ENCODE results near the gene EPAS1. TPM values are rescaled to one million over a fixed set of nuclear protein-coding genes. Genes with fewer than 3 reads are reported as not detected.

Gene EPAS1
- total RNA-seq, 1 experiment from 2014 or later, result 106 TPM

DNA sequence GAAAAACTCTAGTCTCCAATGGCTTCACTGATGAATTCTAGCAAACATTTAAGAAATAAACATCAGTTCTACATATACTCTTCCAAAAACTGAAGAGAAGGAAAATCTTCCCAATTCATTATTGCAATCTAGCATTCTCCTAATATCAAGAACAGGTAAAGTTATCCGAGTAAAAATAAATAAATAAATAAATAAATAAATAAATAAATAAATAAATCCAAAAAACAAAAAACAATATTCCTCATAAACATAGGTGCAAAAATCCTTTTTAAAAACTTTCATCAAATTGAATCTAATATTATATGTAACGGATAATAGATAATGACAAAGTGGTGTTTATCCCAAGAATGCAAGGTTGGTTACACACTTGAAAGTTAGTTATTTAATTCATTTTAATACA is 123.7 kb downstream of the EPAS1 start:
- Histone ChIP-seq H3K4me1 (ENCODE audit: control insufficient read depth, insufficient read depth, low read length) (no peaks in the 10 kb centered on the region), H3K27ac (ENCODE audit: low read length) (no peak overlapping the region), H3K27me3 (ENCODE audit: control insufficient read depth, insufficient read depth, low read length) (no peaks in the 10 kb centered on the region), H3K9me3 (ENCODE audit: control insufficient read depth, insufficient read depth, low read depth, low read length) (peaks cover 11% of the 10 kb centered on the region), H3K36me3 (ENCODE audit: control insufficient read depth, insufficient read depth, low read length) (no peaks in the 10 kb centered on the region), H3K4me3 (ENCODE audit: low read depth in 2 of 2, low read length in 2 of 2) (no peak overlapping the region)
- BruUV-seq (replicated peaks), result no TSS peak
- no peak for TF ChIP-seq SIN3A (IDR thresholded peaks at IDR 0.05; ENCODE audit: borderline replicate concordance, insufficient read depth, low read depth, low read length)
- no peak for TF ChIP-seq TCF7L2 (IDR thresholded peaks at IDR 0.05; ENCODE audit: low read depth, low read length)
- TF ChIP-seq, protein P1, sequence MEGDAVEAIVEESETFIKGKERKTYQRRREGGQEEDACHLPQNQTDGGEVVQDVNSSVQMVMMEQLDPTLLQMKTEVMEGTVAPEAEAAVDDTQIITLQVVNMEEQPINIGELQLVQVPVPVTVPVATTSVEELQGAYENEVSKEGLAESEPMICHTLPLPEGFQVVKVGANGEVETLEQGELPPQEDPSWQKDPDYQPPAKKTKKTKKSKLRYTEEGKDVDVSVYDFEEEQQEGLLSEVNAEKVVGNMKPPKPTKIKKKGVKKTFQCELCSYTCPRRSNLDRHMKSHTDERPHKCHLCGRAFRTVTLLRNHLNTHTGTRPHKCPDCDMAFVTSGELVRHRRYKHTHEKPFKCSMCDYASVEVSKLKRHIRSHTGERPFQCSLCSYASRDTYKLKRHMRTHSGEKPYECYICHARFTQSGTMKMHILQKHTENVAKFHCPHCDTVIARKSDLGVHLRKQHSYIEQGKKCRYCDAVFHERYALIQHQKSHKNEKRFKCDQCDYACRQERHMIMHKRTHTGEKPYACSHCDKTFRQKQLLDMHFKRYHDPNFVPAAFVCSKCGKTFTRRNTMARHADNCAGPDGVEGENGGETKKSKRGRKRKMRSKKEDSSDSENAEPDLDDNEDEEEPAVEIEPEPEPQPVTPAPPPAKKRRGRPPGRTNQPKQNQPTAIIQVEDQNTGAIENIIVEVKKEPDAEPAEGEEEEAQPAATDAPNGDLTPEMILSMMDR (IDR thresholded peaks at IDR 0.05), result no peak
- no peak for TF ChIP-seq POLR2AphosphoS5 (IDR thresholded peaks at IDR 0.05; ENCODE audit: low read depth, low read length)
- TF ChIP-seq, protein P2, sequence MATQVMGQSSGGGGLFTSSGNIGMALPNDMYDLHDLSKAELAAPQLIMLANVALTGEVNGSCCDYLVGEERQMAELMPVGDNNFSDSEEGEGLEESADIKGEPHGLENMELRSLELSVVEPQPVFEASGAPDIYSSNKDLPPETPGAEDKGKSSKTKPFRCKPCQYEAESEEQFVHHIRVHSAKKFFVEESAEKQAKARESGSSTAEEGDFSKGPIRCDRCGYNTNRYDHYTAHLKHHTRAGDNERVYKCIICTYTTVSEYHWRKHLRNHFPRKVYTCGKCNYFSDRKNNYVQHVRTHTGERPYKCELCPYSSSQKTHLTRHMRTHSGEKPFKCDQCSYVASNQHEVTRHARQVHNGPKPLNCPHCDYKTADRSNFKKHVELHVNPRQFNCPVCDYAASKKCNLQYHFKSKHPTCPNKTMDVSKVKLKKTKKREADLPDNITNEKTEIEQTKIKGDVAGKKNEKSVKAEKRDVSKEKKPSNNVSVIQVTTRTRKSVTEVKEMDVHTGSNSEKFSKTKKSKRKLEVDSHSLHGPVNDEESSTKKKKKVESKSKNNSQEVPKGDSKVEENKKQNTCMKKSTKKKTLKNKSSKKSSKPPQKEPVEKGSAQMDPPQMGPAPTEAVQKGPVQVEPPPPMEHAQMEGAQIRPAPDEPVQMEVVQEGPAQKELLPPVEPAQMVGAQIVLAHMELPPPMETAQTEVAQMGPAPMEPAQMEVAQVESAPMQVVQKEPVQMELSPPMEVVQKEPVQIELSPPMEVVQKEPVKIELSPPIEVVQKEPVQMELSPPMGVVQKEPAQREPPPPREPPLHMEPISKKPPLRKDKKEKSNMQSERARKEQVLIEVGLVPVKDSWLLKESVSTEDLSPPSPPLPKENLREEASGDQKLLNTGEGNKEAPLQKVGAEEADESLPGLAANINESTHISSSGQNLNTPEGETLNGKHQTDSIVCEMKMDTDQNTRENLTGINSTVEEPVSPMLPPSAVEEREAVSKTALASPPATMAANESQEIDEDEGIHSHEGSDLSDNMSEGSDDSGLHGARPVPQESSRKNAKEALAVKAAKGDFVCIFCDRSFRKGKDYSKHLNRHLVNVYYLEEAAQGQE (IDR thresholded peaks at IDR 0.05; ENCODE audit: insufficient read depth in 1 of 2, low read depth in 2 of 2, low read length in 1 of 2), result no peak
- intact Hi-C loops (cut with micrococcal nuclease; ENCODE audit: unreplicated experiment) (no loop called here), in situ Hi-C loops (cut with HindIII; ENCODE audit: low pct_unique_long_range_greater_than_20kb, low sequenced_read_pairs) (no loop called here)
- DNase-seq (ENCODE audit: low read depth, low spot score) (no peak), ATAC-seq (no peak)
- ChIA-PET CTCF (no interaction called here), POLR2A (no interaction called here)

DNA sequence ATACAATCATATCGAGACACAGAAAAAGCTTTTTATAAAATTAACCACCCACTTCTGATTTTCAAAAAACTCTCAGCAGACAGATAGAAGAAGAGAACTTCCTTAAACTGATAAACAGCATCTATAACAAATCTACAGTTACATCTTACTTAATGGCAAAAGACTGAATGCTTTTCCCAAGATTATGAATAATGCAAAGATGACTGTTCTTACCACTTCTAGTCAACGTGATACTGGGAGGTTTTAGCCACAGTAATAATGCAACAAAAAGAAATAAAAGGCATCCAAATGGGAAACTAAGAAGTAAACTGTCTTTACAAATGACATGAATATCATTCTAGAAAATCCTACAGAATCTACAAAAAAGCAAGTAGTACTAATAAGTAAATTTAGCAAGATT is 124.2 kb downstream of the EPAS1 start:
- H3K36me3 ChIP-seq (ENCODE audit: control insufficient read depth, insufficient read depth, low read length), result no peaks in the 10 kb centered on the region
- ATAC-seq (no peak), DNase-seq (ENCODE audit: low read depth, low spot score) (no peak)
- ChIA-PET POLR2A (interaction anchor here (0.7 kb wide), 1 partner anchor 1258 kb away, joined by 3 read pairs; no protein-coding TSS in a partner anchor), CTCF (no interaction called here)
- BruUV-seq (replicated peaks), result no TSS peak
- TF ChIP-seq POLR2AphosphoS5 (IDR thresholded peaks at IDR 0.05; ENCODE audit: low read depth, low read length) (no peak), TCF7L2 (IDR thresholded peaks at IDR 0.05; ENCODE audit: low read depth, low read length) (no peak), SIN3A (IDR thresholded peaks at IDR 0.05; ENCODE audit: borderline replicate concordance, insufficient read depth, low read depth, low read length) (no peak)
- TF ChIP-seq, protein P1 (IDR thresholded peaks at IDR 0.05), result no peak
- TF ChIP-seq, protein P2 (IDR thresholded peaks at IDR 0.05; ENCODE audit: insufficient read depth in 1 of 2, low read depth in 2 of 2, low read length in 1 of 2), result no peak
- no peaks in the 10 kb centered on the region for H3K27me3 ChIP-seq (ENCODE audit: control insufficient read depth, insufficient read depth, low read length)
- no peak overlapping the region for H3K27ac ChIP-seq (ENCODE audit: low read length)
- no peaks in the 10 kb centered on the region for H3K4me1 ChIP-seq (ENCODE audit: control insufficient read depth, insufficient read depth, low read length)
- intact Hi-C loops (cut with micrococcal nuclease; ENCODE audit: unreplicated experiment), result no loop called here
- peaks cover 7% of the 10 kb centered on the region for H3K9me3 ChIP-seq (ENCODE audit: control insufficient read depth, insufficient read depth, low read depth, low read length)
- H3K4me3 ChIP-seq (ENCODE audit: low read depth in 2 of 2, low read length in 2 of 2), result no peak overlapping the region
- in situ Hi-C loops (cut with HindIII; ENCODE audit: low pct_unique_long_range_greater_than_20kb, low sequenced_read_pairs), result no loop called here

All from Panc1 (cell line).